Measurements from ENCODE around the gene FBLN1.
"Not testable (repeated sequence)": the region's sequence is repeated elsewhere in the genome, so short reads cannot be mapped to it uniquely, and the experiment has no call there.

DNA sequence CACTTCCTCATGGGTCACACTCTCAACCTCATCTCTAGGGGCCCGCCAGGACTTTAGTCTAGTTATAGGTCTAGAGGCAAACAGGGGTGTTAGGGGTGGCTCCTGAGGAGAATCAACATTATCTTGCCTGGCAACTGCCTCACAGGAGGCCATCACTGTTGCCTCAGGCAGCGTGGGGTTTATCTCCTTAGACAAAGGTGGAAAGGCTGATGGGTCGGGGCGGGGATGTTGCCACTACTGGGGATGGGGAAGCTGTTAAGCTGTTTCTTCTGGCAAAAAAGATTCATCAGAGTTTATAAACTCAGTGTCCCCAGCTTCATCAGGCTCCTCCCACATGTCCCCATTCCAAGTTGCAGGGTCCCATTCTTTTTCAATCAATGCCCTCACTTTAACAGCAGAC, 58.1 kb downstream of the FBLN1 start:
- not testable (repeated sequence) for TF ChIP-seq POLR2A (IDR thresholded peaks at IDR 0.05)
- TF ChIP-seq, protein P1, sequence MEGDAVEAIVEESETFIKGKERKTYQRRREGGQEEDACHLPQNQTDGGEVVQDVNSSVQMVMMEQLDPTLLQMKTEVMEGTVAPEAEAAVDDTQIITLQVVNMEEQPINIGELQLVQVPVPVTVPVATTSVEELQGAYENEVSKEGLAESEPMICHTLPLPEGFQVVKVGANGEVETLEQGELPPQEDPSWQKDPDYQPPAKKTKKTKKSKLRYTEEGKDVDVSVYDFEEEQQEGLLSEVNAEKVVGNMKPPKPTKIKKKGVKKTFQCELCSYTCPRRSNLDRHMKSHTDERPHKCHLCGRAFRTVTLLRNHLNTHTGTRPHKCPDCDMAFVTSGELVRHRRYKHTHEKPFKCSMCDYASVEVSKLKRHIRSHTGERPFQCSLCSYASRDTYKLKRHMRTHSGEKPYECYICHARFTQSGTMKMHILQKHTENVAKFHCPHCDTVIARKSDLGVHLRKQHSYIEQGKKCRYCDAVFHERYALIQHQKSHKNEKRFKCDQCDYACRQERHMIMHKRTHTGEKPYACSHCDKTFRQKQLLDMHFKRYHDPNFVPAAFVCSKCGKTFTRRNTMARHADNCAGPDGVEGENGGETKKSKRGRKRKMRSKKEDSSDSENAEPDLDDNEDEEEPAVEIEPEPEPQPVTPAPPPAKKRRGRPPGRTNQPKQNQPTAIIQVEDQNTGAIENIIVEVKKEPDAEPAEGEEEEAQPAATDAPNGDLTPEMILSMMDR (IDR thresholded peaks at IDR 0.05), result not testable (repeated sequence)
